ENCODE data around the gene FAM25G. TPM values are rescaled to one million over a fixed set of nuclear protein-coding genes. Genes with fewer than 3 reads are reported as not detected.
A peak's percentile ranks its signal among the peaks of the same experiment; 100 is the strongest.
"Not testable (repeated sequence)": the region's sequence is repeated elsewhere in the genome, so short reads cannot be mapped to it uniquely, and the experiment has no call there.

Gene FAM25G
- total RNA-seq, 1 donor from 2014 or later = not detected

DNA sequence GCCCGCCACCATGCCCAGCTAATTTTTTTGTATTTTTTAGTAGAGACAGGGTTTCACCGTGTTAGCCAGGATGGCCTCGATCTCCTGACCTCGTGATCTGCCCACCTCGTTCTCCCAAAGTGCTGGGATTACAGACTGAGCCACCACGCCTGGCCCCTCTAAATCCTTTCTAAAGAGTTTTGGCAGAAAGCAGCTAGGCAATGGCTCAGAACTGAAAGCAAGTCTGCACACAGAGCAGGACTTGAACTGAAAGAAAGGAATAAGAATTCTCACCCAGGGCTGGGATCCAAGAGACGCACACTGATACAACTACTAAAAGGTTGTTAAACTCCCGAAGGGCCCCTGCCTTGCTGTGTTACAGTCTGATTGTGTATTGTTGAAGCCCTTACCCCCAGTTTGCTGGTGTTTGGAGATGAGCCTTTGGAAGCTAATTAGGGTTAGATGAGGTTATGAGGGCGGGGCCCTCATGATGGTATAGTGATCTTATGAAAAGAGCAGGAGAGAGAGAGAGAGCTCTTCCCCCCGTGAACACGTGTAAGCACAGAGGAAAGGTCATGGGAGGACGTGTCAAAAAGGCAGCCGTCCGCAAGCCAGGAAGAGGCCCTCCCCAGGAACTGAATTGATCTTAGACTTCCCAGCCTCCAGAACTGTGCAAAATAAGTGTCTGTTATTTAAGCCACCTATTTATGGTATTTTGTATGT, 26.1 kb downstream of the FAM25G start:
- not testable (repeated sequence) for DNase-seq (ENCODE audit: low read depth in 2 of 2)

DNA sequence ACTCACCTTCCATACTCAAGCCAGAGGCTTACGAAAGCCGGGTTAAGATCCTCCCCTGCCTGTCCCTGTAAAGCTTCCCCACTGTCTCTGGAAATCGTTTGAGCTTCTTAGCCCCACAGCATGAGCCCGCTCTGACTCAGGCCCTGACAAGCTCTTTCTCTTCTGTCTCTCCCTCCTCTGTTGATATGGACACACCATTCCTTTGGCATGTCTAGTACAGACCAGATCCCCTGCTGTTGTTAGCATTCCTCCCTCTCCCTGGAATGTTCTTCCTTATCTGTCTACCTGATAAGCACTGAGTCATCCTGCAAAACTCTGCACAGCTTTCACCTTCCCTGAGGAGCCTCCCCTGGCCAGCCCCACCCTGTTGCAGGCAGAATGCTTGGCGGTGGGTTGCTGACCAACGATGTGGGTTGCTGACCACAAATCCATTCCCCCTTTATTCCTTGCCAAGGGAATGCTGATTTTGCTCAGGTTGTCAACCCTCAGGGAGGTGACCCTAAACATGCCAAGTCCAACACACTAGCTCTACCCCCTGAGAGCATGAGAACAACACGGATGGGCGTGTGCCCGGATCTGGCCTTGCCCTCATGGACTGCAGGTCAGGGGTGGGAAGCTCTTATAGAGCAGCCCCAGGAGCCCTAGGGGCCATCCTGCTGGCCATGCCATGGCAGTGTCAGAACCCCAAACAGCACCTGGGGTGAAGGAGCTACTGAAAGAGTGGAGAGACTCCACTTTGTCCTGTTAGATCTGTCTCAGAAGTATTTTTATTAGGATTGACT, 28.7 kb downstream of the FAM25G start:
- DNase-seq (ENCODE audit: low read depth in 2 of 2) = not testable (repeated sequence)

DNA sequence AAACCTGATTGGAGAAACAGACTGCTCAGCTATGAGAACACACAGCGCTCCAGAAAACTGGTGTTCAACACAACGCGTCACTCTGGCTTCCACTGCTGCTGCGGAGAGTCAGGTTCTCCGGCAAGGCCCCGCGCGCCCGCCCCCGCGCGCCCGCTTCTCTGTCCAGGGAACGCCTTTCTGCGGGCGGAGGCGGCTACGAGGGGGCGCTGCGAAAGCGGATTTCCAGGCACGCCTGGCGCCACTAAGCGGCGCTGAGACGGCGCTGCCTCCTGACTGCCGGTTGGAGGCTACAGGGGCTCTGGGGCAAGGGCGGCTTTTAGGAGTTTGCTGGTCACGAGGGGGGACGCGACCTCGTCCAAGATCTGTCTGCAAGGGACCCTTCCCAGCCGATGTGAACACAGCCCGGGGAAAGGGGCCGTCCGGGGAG, 30.2 kb downstream of the FAM25G start:
- DNase-seq (ENCODE audit: low read depth in 2 of 2) = peak; percentile 3 to 53

DNA sequence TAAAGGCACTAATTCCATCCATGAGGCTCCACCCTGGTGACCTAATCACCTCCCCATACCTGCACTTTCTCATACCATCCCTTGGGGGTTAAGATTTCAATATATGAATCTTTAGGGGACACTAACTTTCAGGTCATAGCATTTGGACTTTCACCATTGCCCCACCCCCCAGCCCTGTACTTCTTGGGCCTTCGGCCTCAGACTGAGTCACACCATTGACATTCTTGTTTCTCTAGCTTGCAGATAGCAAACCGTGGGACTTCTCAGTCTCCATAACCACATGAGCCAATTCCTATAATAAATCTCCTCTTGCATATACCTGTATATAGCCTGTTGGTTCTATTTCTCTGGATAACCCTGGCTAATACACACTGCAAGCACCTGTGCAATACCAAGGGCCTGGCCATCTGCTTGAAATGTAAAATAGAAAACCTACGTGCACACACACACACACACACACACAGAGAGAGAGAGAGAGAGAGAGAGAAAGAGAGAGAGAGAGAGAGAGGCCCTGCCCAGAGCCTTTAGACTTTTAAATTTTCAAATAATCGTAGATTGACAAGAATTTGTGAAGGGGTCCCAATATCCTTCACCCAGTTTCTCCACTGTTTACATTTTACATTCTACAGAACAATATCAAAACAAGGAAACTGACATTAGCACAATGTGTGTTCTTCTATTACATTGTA, 32.9 kb downstream of the FAM25G start:
- no peak for DNase-seq (ENCODE audit: low read depth in 2 of 2)

DNA sequence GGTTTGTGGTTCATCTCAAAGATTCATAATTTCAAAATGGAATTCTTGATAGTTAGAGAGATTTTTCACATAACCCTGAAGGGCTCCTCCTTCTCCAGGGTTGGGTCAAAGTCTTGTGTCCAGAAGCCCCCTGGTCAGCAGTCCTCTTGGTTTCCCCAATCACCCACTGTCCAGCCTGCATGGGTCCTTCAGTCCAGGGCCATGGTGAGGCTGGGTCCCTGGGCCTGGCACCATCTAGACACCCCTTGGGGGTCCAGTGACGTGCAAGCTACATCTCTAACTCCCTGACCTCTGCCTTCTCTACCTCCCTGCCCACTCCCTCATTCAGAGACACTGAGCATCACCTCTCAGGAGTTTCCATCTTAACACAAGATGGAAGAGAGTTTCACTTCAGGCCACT, 33.7 kb downstream of the FAM25G start:
- no peak for DNase-seq (ENCODE audit: low read depth in 2 of 2)

DNA sequence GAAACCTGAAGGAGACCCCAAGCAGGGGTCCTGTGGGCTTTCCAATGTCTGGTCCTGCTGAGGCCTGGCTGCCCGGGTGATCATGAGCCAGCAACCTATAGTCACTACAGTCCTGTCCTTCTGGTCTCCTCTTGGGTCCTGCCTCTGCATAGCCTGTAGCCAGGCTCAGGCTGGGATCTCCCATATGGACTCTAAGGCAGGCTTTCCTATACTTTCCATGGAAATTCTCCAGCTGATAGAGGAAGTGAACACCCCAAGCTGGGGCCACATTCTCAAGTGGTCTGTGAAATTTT, 34.0 kb downstream of the FAM25G start:
- no peak for DNase-seq (ENCODE audit: low read depth in 2 of 2)

DNA sequence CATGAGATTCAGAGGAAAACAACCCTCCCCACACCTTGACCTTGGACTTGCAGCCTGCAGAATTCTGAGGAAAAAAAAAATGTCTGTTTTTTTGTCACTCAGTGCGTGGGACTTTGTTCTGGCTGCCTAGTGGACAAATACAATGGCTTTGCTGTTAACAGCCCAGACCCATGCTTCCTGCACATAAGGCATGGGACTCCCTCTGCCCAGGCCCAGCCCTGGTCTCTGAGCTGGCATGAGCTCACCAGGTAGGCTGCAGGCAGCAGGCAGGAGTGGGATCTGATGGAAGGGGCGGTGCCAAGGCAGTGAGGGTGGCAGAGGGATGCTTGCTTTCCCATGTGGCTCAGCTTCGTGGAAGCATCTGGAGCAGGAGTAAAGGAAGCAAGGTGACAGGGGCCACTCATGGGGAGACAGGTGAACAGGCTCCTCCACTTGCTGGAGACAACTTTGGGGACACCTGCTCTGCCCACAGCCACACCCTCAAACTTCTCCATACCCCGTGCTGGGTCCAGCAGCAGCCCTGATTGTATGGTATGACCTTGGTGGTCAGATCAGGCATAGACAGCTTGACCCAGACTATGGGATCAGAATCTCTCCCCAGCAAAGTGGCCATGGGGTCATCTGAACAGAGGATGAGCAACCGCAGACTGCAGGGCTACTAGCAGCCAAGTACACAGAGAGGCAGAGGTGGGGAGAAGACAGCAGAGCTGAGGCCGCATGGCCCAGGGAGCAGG, 34.5 kb downstream of the FAM25G start:
- no peak for DNase-seq (ENCODE audit: low read depth in 2 of 2)

DNA sequence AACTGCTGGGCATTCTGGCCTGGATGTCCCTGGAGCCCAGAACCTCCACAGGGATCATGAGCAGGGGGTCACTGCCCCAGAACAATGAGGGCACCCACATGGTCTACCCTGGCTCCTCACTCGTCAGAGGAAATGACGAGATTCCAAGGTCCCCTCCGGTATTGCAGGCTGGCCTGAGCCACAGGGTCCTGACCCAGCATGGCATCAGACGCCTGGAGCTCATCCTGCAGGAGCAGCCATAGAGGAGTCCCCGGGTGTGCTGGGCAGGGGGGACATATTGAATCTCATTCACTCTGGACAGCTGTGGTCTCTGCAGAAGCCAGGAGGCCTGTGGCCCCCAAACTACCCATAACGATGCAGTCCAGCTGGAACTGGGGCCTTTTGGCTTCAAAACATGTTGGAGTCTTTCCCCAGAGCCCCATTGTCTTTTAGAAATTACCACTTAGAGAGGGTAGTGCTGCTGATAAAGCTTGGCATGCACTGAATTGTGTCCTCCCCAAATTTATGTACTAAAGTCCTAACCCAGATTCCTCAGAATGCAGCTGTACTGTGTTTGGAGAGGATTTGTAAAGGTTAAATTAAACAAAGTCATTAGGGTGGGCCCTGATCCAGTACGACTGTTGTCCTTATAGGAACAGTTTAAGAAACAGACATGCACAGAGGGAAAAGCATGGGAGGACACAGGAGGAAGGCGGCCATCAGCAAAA, 35.3 kb downstream of the FAM25G start:
- DNase-seq (ENCODE audit: low read depth in 2 of 2) = no peak

DNA sequence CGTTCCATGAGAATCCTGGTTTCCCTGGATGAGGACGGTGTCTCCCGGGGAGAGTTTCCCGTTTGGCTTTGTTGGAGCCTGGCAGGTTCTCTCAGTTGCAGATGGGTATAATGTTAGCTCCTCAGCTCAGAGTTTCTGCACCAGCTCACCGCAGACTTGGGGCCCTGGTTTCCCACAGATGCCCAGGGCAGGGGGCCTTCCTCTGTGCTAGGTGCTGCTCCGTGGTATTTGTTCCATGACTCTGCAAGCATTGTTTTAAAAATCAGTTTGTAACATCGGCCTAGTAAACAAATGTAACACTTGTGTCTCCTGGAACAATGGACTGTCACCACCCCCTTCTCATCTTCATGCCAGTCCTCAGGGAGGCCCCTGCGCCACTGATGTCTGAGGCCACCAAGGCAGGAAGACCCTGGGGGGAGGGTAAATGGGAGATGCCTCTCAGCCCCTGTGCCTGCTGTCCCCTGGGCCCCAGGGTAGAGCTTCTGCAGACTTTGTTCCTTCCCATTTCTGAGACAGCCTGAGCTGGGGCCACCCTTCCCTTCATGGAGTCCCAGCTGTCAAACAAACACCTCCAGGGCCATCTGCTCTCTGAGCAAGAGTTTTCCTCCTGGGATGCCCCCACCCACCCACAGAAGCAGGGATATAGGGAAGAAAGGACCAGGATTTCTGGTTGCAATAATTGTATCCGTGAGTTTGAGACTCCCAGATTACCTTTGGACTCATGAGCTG, 36.0 kb downstream of the FAM25G start:
- DNase-seq (ENCODE audit: low read depth in 2 of 2) = not testable (repeated sequence)

DNA sequence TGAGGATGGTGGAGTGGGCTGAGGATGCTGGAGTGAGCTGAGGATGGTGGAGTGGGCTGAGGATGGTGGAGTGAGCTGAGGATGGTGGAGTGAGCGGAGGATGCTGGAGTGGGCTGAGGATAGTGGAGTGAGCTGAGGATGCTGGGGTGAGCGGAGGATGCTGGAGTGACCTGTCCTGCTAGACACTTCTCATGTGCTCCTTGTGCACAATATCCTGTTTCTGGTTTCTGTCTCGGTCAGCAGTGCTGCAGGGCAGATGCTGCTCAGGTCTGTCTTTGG, 36.8 kb downstream of the FAM25G start:
- DNase-seq (ENCODE audit: low read depth in 2 of 2) = no peak

DNA sequence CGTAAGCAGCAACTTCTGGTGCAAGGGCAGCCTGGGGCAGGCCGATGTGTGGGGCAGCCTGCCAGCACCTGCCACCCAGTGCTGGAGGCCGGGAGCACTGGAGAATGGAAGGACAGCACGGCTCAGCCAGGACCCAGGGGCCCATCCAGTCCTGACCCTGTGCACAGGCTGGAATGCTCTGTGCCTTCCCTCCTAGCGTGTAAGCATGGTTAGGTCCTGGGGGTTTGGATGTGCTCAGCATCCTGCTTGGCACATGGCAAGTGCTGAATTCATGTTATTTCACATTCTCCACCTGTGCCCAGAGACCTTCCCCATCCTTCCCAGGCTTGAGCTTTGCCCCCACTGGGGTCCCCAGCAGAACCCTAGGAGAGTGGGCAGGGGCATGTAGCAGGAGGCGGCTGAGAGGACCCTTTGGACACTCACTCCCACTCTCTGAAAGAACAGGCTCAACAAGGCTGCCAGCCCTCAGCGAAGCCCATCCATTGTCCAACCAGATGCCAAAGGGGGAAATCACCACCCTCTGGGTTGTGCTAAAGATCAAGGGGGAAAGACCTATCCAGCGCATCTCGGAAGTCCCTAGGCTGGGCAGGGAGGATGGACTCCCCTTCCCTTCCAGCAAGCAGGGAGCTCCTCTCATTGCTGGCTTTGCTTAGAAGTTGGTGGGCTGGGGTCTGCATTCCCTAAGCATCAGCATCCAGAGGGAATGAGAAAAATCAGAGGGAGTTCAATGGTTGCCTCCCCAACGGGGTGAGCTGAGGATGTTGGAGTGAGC, 37.3 kb downstream of the FAM25G start:
- DNase-seq (ENCODE audit: low read depth in 2 of 2) = no peak

DNA sequence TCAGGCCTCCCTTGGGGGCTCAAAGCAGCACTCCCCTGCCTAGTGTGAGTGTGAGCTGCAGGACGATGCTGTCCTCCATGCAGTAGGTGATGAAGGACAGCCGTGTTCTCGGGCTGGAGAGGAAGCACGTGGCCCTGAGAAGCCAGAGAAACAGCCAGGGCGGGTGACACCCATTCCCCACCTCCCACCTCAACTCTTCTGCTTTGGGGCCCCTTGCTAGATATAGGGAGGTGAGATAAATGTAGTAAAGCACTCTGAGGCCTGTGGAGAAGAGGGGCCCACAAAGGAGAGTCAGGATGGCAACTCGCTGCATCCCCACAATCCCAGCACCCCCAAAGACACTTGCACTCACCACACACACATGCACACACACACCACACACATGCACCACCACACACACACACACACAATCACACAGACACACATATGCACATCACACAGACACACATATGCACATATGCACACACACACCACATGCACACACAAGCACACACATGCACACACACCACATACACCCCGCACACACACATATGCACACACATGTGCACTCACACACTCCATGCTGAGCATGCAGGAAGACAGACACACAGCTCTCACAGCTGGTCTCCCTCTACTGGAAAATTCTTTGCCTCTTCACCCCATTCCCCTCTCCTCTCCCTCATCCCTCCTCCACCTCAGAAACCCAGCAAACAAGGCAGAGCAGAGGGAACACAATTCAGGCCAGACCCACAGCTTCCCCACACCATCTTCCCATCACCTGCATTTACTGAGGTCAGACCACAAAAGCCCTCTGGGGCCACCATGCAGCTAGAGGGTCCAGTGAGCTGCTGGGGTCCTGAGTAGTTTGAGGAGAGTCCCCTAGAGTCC, 38.1 kb downstream of the FAM25G start:
- DNase-seq (ENCODE audit: low read depth in 2 of 2) = no peak

DNA sequence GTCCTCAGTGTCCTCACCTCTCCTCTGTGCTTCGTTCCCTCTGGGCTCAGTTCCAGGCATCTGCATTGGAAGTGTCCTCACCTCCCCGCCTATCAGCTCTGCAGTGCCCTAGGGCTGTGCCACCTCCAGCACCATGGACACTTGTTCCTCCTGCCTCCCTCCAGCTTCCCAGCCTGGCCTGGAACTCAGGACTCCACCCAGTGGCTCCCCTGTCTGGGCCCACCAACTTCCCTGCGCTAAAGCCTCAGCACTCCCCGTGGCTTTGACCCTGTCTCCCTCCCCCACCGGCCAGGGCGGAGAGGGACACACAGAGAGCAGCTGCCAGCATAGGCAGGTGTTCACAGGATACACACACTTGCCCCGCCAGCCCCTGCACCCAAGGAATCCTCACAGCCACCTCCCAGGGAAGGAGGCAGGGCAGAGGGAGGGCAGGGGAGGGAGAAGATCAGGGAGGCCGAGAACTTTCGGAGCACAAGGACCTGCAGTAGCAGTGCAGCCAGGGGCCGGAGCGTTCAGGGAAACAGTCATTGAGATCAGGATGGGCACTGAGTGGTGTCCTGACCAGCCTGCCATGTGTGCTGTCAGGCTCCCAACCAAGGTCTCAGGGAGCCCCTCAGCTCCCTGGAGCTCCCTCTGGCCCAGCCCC, 38.9 kb downstream of the FAM25G start:
- DNase-seq (ENCODE audit: low read depth in 2 of 2) = no peak

DNA sequence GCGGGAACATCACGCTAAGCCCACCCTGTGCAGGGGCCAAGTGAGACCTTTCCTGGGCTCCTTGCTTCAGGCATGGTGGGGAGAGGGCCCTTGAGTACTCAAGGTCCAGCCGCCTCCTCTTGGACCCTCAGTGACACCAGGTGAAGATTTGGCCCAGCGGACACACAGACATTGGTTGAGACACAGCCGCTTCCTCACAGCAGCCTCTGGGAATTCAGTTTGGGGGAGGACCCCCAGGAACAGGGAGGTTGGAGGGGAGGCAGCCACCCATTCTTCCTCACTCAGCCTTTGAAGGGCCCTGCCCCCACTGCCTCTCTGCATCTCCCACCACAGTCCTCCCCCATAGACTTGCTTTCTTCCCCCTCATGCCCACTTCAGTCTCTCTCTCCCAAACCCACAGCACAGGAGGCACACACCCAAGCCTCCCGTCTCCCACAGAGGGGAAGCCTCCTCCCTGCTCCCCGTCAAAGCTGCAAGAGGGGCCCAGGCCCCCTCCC, 39.5 kb downstream of the FAM25G start:
- no peak for DNase-seq (ENCODE audit: low read depth in 2 of 2)

DNA sequence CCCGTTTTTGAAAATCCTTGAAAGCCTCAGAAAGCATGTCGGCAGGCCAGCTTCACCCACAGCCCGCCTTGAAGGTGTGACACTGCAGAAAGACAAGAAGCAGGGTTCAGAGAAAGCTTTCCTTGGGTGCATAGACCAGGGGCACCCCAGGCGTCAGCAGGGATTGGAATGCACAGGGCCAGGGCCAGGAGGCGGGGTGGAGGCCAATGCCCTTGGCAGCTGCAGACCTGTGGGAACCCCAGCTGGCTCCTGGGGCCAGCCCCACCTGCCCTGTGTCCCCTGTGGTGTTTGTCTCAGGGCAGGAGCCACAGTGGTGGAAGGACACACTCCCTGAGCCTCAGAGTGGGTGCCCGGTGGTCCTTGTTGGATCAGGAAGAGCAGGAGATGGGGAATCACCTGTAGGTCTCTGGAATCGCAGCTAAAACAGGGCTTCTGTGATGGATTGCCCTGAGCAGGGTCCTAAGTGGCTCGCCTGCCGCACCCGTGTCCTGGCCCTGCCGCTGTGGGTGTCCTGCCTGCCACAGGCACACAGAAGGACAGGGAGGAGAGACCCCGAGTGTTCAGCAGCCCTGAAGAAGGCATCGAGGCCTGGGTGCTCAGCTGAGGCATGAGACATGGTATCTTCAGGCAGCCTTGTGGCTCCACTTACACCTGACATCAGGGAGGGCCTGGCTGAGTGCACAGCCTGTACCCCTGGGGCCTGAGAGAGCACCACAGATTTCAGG, 40.1 kb downstream of the FAM25G start:
- no peak for DNase-seq (ENCODE audit: low read depth in 2 of 2)

DNA sequence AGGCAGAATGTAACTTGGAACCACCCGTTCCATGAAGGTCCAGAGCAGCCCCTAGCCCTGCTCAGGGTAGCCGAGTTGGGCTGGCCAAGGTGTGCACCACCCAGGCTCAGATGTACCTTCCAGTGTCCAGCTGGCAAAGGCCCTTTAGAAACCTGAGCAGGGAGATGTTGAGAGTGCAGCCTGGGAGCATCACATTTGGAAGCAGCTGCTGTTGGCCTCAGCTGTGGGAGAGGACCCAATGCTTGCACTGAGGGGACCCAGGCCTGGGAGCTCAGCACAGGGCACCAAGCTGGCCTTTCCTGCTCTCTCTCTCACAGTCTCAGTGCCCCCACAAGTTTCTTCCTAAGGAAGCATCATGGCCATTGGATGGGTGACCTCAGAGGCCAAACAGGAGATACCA, 41.1 kb downstream of the FAM25G start:
- no peak for DNase-seq (ENCODE audit: low read depth in 2 of 2)

DNA sequence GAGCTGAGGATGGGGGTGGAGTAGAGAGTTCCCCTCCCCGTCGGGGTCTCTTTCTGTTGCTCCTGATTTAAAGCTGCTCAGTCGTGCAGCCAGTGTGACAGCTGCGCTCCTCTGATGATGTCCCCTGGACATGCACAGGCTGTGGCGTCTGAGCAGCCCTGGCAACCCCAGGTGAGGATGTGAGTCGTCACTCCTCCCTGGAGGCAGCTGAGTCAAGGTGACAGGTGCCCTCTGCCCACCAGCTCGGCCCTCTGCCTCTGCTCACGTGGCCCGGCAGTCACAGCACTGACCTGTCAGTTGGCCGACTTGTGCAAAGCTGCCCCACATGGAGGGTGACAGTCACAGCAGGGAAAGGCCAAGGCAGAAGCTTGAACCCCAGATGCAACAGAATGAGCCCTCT, 41.5 kb downstream of the FAM25G start:
- DNase-seq (ENCODE audit: low read depth in 2 of 2) = no peak
